Measurements from ENCODE around the gene CHRNB4. TPM values are rescaled to one million over a fixed set of nuclear protein-coding genes. Genes with fewer than 3 reads are reported as not detected.

CHRNB4 gene
- total RNA-seq, 2 experiments from 2014 or later = not detected

- CTCF ChIA-PET = no interaction called here
- Mint-ChIP-seq H3K4me1 (ENCODE audit: low read depth) (peaks cover 5% of the 10 kb centered on the region), H3K4me3 (no peak overlapping the region), H3K27ac (no peak overlapping the region), H3K27me3 (ENCODE audit: low read depth) (no peaks in the 10 kb centered on the region), H3K9me3 (no peaks in the 10 kb centered on the region), H3K36me3 (ENCODE audit: low read depth) (no peaks in the 10 kb centered on the region)
- intact Hi-C loops (cut with micrococcal nuclease) = no loop called here
- DNase-seq = no peak
These were observed 20.0 kb upstream of the CHRNB4 start for GRCh38 chr15:78661001-78661400.

- no peaks in the 10 kb centered on the region for H3K36me3 Mint-ChIP-seq (ENCODE audit: low read depth)
- H3K4me1 Mint-ChIP-seq (ENCODE audit: low read depth) = peaks cover under 1% of the 10 kb centered on the region
- CTCF ChIA-PET = no interaction called here
- H3K9me3 Mint-ChIP-seq = no peaks in the 10 kb centered on the region
- H3K4me3 Mint-ChIP-seq = no peak overlapping the region
- intact Hi-C loops (cut with micrococcal nuclease) = no loop called here
- no peak overlapping the region for H3K27ac Mint-ChIP-seq
- no peak for DNase-seq
- no peaks in the 10 kb centered on the region for H3K27me3 Mint-ChIP-seq (ENCODE audit: low read depth)
These were observed 19.6 kb upstream of the CHRNB4 start for GRCh38 chr15:78660584-78660983.

GRCh38 chr15:78658823-78659222 lies 17.8 kb upstream of the CHRNB4 start:
- intact Hi-C loops (cut with micrococcal nuclease) = no loop called here
- no peak for DNase-seq
- no peaks in the 10 kb centered on the region for H3K4me1 Mint-ChIP-seq (ENCODE audit: low read depth)
- H3K4me3 Mint-ChIP-seq = no peak overlapping the region
- no peak overlapping the region for H3K27ac Mint-ChIP-seq
- H3K9me3 Mint-ChIP-seq = no peaks in the 10 kb centered on the region
- CTCF ChIA-PET = no interaction called here
- H3K27me3 Mint-ChIP-seq (ENCODE audit: low read depth) = no peaks in the 10 kb centered on the region
- no peaks in the 10 kb centered on the region for H3K36me3 Mint-ChIP-seq (ENCODE audit: low read depth)

GRCh38 chr15:78654272-78654671 lies 13.3 kb upstream of the CHRNB4 start:
- intact Hi-C loops (cut with micrococcal nuclease) = no loop called here
- Mint-ChIP-seq H3K27me3 (ENCODE audit: low read depth) (no peaks in the 10 kb centered on the region), H3K4me1 (ENCODE audit: low read depth) (no peaks in the 10 kb centered on the region), H3K36me3 (ENCODE audit: low read depth) (no peaks in the 10 kb centered on the region), H3K4me3 (no peak overlapping the region), H3K9me3 (no peaks in the 10 kb centered on the region), H3K27ac (no peak overlapping the region)
- CTCF ChIA-PET = interaction anchor here (0.6 kb wide), 2 partner anchors 94 to 322 kb away, joined by 3 read pairs; no protein-coding TSS in a partner anchor
- no peak for DNase-seq

- H3K36me3 Mint-ChIP-seq (ENCODE audit: low read depth) = no peaks in the 10 kb centered on the region
- CTCF ChIA-PET = interaction anchor here (1.0 kb wide), 1 partner anchor 14 kb away, joined by 3 read pairs; no protein-coding TSS in a partner anchor
- no peak overlapping the region for H3K27ac Mint-ChIP-seq
- DNase-seq = no peak
- H3K4me3 Mint-ChIP-seq = no peak overlapping the region
- no peaks in the 10 kb centered on the region for H3K27me3 Mint-ChIP-seq (ENCODE audit: low read depth)
- no peaks in the 10 kb centered on the region for H3K4me1 Mint-ChIP-seq (ENCODE audit: low read depth)
- H3K9me3 Mint-ChIP-seq = no peaks in the 10 kb centered on the region
- intact Hi-C loops (cut with micrococcal nuclease) = no loop called here
These were observed 11.1 kb upstream of the CHRNB4 start for GRCh38 chr15:78651930-78652615.

GRCh38 chr15:78651007-78651406 lies 10.0 kb upstream of the CHRNB4 start:
- no peaks in the 10 kb centered on the region for H3K27me3 Mint-ChIP-seq (ENCODE audit: low read depth)
- CTCF ChIA-PET = interaction anchor here (1.0 kb wide), 1 partner anchor 13 kb away, joined by 3 read pairs; no protein-coding TSS in a partner anchor
- no peak overlapping the region for H3K4me3 Mint-ChIP-seq
- H3K36me3 Mint-ChIP-seq (ENCODE audit: low read depth) = no peaks in the 10 kb centered on the region
- no peak for DNase-seq
- intact Hi-C loops (cut with micrococcal nuclease) = no loop called here
- no peaks in the 10 kb centered on the region for H3K9me3 Mint-ChIP-seq
- no peaks in the 10 kb centered on the region for H3K4me1 Mint-ChIP-seq (ENCODE audit: low read depth)
- no peak overlapping the region for H3K27ac Mint-ChIP-seq

- Mint-ChIP-seq H3K9me3 (no peaks in the 10 kb centered on the region), H3K27ac (no peak overlapping the region), H3K4me1 (ENCODE audit: low read depth) (no peaks in the 10 kb centered on the region), H3K27me3 (ENCODE audit: low read depth) (no peaks in the 10 kb centered on the region), H3K36me3 (ENCODE audit: low read depth) (no peaks in the 10 kb centered on the region), H3K4me3 (no peak overlapping the region)
- DNase-seq = no peak
- CTCF ChIA-PET = no interaction called here
- intact Hi-C loops (cut with micrococcal nuclease) = no loop called here
These were observed 9.0 kb upstream of the CHRNB4 start for GRCh38 chr15:78650022-78650421.

GRCh38 chr15:78645009-78645408 lies 4.0 kb upstream of the CHRNB4 start:
- no peak for DNase-seq
- intact Hi-C loops (cut with micrococcal nuclease) = no loop called here
- Mint-ChIP-seq H3K4me1 (ENCODE audit: low read depth) (peaks cover 8% of the 10 kb centered on the region), H3K27ac (no peak overlapping the region), H3K9me3 (no peaks in the 10 kb centered on the region), H3K4me3 (no peak overlapping the region), H3K36me3 (ENCODE audit: low read depth) (no peaks in the 10 kb centered on the region), H3K27me3 (ENCODE audit: low read depth) (peaks cover 10% of the 10 kb centered on the region)
- CTCF ChIA-PET = no interaction called here

- Mint-ChIP-seq H3K4me1 (ENCODE audit: low read depth) (peaks cover 8% of the 10 kb centered on the region), H3K9me3 (no peaks in the 10 kb centered on the region), H3K36me3 (ENCODE audit: low read depth) (no peaks in the 10 kb centered on the region), H3K4me3 (no peak overlapping the region), H3K27me3 (ENCODE audit: low read depth) (peaks cover 18% of the 10 kb centered on the region), H3K27ac (no peak overlapping the region)
- intact Hi-C loops (cut with micrococcal nuclease) = no loop called here
- no peak for DNase-seq
- CTCF ChIA-PET = interaction anchor here (1.0 to 1.6 kb wide), 3 partner anchors 67 to 98 kb away, joined by 3 to 4 read pairs (median 4); no protein-coding TSS in a partner anchor
These were observed 1.3 kb upstream of the CHRNB4 start for GRCh38 chr15:78642331-78642730.

- Mint-ChIP-seq H3K4me1 (ENCODE audit: low read depth) (peaks cover 8% of the 10 kb centered on the region), H3K4me3 (peak overlapping the region; percentile 52), H3K27ac (no peak overlapping the region), H3K9me3 (no peaks in the 10 kb centered on the region), H3K36me3 (ENCODE audit: low read depth) (no peaks in the 10 kb centered on the region), H3K27me3 (ENCODE audit: low read depth) (peaks cover 18% of the 10 kb centered on the region)
- DNase-seq = no peak
- intact Hi-C loops (cut with micrococcal nuclease) = no loop called here
- CTCF ChIA-PET = interaction anchor here (1.0 to 7.1 kb wide), 4 partner anchors 68 to 98 kb away, joined by 3 to 102 read pairs (median 4); no protein-coding TSS in a partner anchor
These were observed 802 bp upstream of the CHRNB4 start for GRCh38 chr15:78641749-78642275.

GRCh38 chr15:78640527-78641101 lies 396 bp downstream of the CHRNB4 start:
- H3K9me3 Mint-ChIP-seq = no peaks in the 10 kb centered on the region
- peaks cover 18% of the 10 kb centered on the region for H3K27me3 Mint-ChIP-seq (ENCODE audit: low read depth)
- CTCF ChIA-PET = interaction anchor here (0.9 to 7.1 kb wide), 4 partner anchors 22 to 99 kb away, joined by 3 to 102 read pairs (median 16); no protein-coding TSS in a partner anchor
- DNase-seq = no peak
- no peak overlapping the region for H3K27ac Mint-ChIP-seq
- no peaks in the 10 kb centered on the region for H3K36me3 Mint-ChIP-seq (ENCODE audit: low read depth)
- intact Hi-C loops (cut with micrococcal nuclease) = no loop called here
- H3K4me1 Mint-ChIP-seq (ENCODE audit: low read depth) = peaks cover 8% of the 10 kb centered on the region
- H3K4me3 Mint-ChIP-seq = peak overlapping the region; percentile 49

- peaks cover 8% of the 10 kb centered on the region for H3K4me1 Mint-ChIP-seq (ENCODE audit: low read depth)
- no peaks in the 10 kb centered on the region for H3K9me3 Mint-ChIP-seq
- CTCF ChIA-PET = interaction anchor here (0.7 to 7.1 kb wide), 9 partner anchors 20 to 170 kb away, joined by 3 to 102 read pairs (median 3); no protein-coding TSS in a partner anchor
- H3K27ac Mint-ChIP-seq = no peak overlapping the region
- intact Hi-C loops (cut with micrococcal nuclease) = loop anchor here (1.0 to 5.0 kb wide), 3 partner anchors 60 to 114 kb away; no protein-coding TSS in a partner anchor
- DNase-seq = peak; percentile 75
- H3K27me3 Mint-ChIP-seq (ENCODE audit: low read depth) = peaks cover 18% of the 10 kb centered on the region
- H3K36me3 Mint-ChIP-seq (ENCODE audit: low read depth) = no peaks in the 10 kb centered on the region
- no peak overlapping the region for H3K4me3 Mint-ChIP-seq
These were observed 2.2 kb downstream of the CHRNB4 start for GRCh38 chr15:78638658-78639314.

All from activated naive CD4-positive, alpha-beta T cell treated with anti-CD3 and anti-CD28 coated beads for 36 hours (primary cell).